ENCODE measurements around the gene RNU1-1.
"Not testable (repeated sequence)": the region's sequence is repeated elsewhere in the genome, so short reads cannot be mapped to it uniquely, and the experiment has no call there.

The RNU1-1 gene

DNA sequence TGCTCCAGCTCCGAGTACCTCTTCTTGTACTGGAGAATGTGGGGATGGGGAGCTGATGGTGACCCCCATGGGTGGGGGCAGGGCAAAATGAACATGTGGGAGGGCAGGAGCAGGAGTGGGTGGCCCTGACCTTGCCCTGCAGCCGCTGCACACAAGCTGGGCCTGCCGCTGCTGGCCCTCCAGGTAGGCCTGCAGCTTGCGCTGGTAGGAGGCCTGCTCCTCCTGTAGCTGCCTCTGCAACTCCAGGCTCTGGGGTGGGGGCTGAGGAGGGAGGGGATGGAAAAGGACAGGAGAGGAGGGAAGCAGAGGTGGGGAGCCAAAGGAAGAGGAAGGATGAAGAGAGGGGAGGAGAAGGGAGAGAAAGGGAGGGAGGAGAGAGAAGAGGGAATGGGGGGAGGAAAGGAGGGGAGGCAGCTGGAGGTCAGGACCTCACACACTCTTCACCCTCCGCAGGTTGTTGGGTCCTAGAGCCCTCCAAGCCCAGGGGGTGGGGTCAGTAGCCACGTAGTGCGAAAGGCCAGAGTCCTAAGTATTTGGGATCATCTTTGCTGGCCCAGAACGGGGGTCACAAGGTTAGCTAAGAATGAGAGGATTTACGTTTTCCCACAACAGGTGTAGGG, 22.9 kb downstream of the RNU1-1 start:
- DNase-seq, result no peak

DNA sequence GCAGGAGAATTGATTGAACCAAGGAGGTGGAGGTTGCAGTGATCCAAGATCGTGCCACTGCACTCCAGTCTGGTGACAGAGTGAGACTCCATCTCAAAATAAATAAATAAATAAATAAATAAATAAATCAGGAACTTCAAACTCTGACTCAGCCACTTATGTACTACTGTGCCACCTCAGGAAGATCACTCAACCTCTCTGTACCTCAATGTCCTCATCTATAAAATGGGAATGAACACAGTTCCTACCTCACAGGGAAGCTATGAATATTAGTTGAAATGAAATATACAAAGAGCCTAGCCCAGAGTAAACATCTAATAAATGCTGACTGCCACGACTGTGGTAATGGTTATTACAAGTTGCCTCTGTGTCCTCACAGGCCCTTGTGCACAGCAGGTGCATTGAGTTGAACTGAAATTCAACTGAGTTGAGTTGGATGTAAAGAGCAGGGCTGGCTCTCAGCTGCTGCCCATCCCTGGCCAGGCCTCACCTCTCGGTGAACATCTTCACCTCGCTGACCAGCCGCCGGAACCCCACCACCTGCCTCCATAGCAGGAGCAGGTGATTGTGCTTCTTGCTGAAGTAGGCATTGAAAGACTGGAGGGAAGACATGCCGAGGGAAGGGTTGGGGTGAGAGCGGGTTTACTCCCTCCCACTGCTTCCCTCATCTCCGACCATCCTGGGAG, 24.7 kb downstream of the RNU1-1 start:
- not testable (repeated sequence) for DNase-seq

DNA sequence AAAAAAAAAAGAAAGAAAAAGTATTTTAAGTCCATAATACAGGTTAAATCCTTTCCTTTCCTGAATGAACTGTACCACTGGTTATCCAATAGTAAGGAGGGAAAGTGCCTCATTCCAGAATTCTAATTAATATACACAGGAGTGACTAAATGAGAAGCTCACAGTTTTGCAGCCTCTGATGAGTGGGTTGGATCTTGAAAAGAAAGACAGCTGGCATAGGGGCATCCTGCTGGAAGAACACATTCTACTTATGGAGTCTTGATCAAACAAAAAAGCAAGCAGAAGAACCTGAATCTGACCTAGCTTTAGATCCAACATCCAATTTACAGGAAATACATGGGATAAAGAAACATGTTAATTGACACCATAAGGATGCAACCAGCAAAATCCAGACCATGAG, 27.1 kb downstream of the RNU1-1 start:
- DNase-seq, result not testable (repeated sequence)

DNA sequence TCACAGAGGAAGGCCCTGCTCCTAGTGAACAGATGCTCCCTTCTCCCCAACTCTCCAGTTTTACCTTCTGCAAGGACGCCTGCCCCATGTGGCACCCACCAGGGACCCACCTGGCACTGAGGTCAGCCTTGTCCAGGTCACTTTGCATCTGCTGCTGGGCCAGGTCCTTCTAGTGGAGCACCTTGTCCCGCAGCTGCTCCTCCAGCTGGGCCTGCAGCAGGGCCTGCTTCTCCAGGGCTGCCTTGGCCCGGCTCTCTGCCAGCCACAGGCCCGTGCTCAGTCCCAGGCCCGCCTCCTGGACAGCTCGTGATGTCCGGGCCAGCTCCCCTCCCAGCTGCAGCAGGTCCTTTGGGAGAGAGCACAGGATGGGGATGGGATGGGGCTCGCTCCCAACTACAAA, 27.8 kb downstream of the RNU1-1 start:
- not testable (repeated sequence) for DNase-seq

DNA sequence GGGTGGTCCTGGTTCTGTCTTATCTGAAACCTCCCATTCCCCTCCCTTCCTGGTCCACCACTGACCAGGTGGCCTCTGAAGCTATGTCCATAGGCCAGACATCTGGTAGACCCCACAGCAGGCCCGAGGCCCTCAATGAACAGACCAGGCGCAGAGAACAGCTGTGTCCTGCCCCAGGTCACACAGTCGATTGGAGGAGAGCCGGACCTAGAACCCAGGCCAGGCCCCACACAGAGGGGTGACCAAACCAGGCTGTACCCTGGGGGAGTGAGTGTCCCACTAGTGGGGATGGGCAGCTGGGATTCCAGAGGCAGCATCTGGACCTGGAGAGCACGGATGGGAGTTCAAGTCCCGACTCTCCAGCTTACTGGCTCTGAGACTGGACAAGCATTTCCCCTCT, 29.2 kb downstream of the RNU1-1 start:
- DNase-seq, result no peak

DNA sequence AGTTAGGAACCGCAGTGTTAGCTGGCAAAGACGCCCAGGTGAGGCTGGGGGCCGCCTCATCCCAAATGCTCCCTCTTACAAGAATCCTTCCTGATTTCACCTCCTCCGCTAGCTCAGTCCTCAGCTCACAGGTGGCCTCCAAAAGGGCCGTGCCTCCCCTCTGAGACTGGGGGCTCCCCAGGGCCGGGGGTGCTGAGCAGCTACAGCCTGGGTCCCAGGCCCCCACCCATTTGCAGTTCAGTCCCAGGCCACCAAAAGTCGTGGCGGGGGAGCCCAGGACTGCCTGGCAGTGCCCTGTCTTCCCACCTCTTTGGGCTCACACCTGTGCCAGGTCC, 29.6 kb downstream of the RNU1-1 start:
- DNase-seq, result no peak

DNA sequence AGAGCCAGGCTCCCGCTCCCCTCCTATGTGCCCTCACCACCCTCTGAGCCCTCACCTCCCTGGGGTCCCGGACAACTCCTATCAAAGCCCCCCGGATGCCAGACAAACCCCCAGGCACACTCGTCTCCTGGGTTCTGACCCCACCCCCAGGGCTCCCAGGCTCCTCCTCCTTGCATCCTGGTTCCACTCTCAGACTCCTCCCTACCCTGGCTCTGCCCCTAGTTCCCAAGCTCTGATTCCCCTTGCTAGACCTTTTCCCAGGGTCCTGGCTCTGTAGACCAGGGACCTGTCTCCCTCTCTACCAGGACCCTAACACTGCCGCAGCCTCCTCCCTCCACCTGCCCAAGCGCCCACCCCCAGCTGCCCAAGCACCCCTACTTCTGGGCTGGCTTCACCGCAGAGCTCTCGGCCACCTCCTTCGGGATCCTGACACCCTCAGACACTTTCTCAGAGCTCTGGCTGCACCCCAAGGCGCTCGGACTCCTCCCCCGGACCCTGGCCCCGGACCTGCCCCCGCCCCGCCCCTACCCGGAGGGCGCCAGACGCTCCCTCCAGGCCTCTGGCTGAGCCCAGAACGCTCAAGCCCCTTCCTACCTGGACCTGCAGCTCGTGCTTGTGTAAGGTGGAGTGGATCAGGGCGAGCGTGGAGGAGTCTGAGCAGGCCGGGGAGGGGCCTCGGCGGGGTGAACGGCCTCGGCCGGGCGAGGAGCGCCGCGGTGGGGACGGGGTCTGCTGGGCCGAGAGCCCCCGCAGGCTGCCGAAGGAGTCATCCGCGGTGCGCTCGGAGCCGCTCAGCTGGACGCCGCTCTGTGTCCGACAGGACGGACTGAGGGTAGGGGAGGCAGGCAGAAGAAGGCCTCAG, 30.2 kb downstream of the RNU1-1 start:
- not testable (repeated sequence) for DNase-seq

DNA sequence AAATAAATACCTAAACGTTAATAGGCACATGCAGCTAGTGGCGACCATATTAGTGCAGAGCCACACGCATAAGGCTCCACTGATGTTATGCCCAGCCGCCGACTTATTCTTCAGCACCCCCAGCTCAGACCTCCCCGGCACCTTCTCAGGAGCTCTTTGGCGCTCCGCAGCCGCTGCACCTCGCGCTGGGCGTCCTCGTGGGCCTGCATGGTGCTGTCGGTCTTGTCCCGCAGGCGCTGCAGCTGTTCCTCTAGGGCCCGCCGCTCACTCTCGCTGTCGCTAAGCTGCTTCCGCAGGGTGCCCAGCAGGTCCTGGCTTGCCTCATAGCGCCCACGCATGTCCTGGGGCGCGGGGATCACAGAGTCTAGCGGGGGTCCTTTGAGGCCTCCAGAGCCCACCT, 30.9 kb downstream of the RNU1-1 start:
- not testable (repeated sequence) for DNase-seq

DNA sequence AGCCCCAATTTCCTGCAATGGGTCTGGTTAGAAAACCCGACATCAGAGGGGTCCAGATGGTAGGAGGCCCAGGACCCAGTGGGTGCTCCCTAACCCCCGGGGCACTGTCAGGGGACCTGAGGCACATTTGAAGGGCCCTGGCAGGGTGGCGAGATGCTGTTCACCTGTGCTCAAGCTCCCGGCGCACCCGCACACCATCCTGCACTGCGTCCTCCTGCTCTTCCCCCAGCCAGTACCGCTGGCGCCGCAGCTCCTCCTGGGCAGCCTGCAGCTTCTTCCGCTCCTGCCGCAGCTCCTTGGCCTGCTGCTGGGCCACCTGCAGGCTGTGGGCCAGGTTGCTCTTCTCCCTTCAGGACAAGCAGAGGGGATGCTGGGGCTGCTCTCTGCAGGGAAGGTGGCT, 36.0 kb downstream of the RNU1-1 start:
- DNase-seq, result no peak

DNA sequence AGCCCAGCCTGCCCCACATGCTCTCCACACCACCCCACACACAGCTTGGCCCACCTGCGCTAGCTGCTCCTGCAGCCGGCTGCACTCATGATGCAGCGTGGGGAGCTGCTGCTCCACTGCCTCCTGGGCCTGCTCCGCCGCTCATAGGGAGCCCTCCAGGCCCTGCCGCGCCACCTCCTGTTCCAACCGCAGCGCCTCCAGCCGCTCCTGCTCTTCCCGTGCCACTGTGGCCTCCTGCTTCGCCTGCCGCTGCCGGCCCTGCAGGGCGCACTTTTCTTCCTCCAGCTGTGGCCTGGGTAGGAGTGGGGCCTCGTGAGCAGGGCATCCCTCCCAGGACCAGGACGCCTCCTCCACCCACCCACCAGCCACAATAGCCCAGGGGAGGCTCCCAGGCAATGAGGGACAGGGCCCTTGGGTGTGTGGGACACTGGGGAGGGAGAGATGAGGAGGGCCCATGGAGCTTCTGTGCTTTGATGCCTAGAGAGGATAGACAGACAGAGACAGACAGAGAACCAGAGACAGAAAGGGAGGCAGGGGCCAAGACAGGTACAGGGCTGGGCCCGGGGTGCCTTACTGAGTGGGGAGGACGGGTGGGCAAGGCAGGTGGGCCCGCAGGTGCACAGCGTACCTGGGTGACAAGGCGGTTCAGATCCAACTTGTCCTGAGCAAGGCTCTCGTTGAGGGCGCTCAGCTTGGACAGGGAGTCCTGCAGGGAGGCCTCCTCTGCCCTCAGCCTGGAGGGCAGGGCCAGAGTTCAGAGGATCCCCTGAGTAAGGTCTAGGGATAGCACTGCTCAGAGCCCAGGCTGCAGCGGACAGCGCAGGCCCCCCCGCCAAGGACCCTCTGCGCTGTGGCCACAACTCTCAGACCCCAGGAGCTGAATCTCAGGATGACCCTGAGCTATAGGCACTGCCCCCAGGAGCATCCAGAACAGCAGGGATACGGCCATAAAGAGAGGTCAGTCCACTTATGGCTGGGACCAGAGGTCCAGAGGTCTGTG, 38.0 kb downstream of the RNU1-1 start:
- DNase-seq, result not testable (repeated sequence)

DNA sequence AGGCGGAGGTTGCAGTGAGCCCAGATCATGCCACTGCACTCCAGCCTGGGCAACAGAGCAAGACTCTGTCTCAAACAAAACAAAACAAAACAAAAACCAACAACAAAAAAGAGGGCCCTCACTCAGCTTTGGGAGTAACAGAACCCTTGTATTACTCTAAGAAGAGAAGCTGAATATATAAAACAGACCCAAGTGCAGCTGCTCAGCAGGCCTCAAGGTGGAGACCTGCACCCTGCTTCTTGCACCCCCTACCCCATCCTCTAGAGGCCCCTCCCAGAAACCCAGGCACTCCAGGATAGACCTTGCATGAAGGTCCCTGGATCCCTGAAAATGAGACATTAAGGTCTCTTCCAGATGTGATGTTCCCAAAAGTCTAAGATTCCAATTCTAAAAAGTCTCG, 39.2 kb downstream of the RNU1-1 start:
- not testable (repeated sequence) for DNase-seq

DNA sequence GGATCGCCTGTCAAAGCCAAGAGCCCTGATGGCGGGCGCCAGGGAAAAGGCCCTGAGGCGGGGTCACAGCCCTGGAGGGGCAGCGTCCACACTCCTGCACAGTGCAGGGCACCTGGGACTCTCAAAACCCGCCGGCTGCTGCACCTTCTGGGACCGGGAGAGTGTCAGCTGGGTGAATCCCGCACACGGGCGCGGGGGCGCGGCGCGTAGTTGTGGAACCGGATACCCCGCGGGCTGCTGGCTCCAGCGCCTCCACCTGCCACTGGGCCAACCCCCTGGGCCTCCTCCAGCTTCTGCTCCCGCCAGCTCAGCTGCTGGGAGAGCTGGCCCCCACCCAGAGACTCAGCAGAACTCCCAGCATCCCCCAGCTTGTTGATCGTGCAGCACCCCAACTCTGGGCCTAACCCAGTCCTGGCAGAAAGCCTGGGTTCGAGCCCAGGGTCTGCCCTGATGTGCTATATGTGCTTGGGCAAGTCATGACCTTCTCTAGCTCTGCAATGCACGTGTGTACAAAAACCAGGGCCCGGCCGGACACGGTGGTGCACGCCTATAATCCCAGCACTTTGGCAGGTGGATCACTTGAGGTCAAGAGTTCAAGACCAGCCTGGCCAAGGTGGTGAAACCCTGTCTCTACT, 39.8 kb downstream of the RNU1-1 start:
- DNase-seq, result no peak

DNA sequence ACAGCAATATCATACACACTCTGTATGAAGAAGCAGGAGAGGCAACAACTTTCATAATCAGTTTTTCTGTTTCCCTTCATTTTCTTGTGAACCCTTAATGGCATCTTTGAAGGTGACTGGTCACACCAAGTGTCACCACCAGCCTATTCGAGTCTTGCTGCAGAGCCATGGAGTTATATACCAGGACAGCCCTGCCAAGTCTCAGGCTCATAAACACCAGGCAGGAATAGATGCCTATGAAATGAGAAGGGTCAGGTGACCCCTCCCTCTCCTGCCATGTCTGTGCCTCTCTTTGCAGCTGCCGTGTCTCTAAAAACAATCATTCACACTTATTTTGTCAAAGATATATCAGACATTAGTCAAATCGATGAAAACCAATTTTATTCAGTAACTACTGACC, 45.5 kb downstream of the RNU1-1 start:
- DNase-seq, result no peak

DNA sequence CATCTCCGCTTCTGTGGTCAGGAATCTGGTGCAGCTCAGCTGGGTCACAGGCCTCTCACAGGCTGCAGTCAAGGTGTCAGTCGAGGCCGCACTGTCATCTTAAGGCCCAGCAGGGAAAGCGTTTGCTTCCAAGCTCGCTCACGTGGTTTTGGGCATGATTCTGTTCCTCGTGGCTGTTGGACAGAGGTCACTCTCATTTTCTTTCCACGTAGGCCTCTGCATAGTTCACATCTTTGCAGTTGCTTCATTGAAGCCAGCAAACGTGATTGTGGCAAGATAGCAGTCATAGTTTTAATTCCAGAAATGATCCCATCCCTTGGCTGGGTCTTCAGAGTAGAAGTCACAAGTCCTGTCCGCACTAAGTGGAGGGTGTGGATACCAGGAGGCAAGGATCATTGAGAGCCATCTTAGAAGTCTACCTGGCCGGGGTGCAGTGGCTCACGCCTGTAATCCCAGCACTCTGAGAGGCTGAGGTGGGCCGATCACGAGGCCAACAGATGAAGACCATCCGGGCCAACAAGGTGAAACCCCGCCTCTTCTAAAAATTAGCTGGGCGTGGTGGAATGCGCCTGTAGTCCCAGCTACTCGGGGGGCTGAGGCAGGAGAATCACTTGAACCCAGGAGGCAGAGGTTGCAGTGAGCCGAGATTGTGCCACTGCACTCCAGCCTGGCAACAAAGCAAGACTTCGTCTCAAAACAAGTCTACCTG, 49.0 kb downstream of the RNU1-1 start:
- no peak for DNase-seq
